RWPE1 (cell line): ENCODE results near the gene CAMKK1.
A peak's percentile ranks its signal among the peaks of the same experiment; 100 is the strongest.

Source experiments
- CTCF ChIA-PET: fragments of 350-600 bp; sonication (Branson Sonifier 250); formaldehyde crosslinking; extraction: SDS; loops from one replicate; lab custom pipeline; 2021; lab: Yijun Ruan, JAX
- POLR2A ChIA-PET: fragments of 400-600 bp; formaldehyde crosslinking; extraction: SDS; loops from one replicate; lab custom pipeline; 2020; ENCODE audit warnings: antibody characterized with exemption; ENCODE audit not compliant: low non-redundant PET; lab: Yijun Ruan, JAX
- DNase-seq: peaks from one replicate; pipeline ENCODE4 v3.0.0; 2012; ENCODE audit warnings: low spot score
- H3K27ac ChIP-seq: fragments of 450-650 bp; 2 replicates; pipeline ENCODE4 v1.5.1; 2017
- CTCF ChIP-seq: fragments of 450-650 bp; conservative IDR thresholded peaks from 2 replicates; pipeline ENCODE4 v1.5.1; 2017; ENCODE audit warnings: low read depth, mild to moderate bottlenecking

Gene CAMKK1

GRCh38 chr17:3893003-3893719 lies at the start of gene CAMKK1:
Gene CAMKK1, minus strand, starts transcription at chr17:3893053. Its CDS starts 7,366 bp downstream, at chr17:3885687.
- no peak for TF ChIP-seq CTCF
- POLR2A ChIA-PET: interaction anchor here (1.0 kb wide), 1 partner anchor 225 kb away, joined by 3 read pairs; no protein-coding TSS in a partner anchor
- CTCF ChIA-PET: interaction anchor here (0.6 kb wide), 1 partner anchor 201 kb away, joined by 4 read pairs; no protein-coding TSS in a partner anchor
- DNase-seq: peak; percentile 96
- H3K27ac ChIP-seq: peak within 1 kb of the TSS; percentile 96

DNA sequence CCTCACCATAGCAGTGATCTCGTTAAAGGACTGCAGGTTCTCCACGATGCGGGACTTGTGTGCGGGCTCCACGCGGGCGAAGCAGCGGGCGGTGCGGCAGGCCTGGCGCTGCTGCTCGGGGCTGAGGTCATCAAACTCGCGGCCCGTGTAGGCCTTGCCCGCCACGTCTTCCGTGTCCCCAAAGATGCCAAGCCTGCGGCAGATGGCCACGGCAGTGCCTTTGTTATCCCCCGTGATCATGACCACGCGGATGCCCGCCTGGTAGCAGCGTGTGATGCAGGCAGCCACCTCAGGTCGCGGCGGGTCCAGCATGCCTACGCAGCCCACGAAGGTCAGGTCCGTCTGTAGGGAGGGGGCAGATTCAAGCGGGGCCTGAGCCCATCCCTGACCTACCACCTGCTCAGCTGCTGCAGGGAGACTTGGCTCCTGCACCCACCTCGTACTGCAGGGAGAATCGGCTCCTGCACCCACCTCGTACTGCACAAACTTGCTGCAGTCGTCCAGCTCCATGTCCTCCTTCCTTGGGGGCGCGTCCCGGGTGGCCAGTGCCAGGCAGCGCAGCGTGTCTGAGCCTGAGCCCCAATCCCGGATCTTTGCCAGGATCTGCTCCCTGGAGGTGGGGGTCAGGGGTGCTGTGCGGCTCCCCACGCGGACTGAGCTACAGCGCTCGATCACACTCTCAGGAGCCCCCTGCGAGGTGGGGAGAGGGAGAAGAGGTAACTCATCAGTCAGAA lies 48.3 kb upstream of the CAMKK1 start:
- TF ChIP-seq CTCF: no peak
- ChIA-PET POLR2A (no interaction called here), CTCF (no interaction called here)
- H3K27ac ChIP-seq: no peak overlapping the region
- DNase-seq: no peak

DNA sequence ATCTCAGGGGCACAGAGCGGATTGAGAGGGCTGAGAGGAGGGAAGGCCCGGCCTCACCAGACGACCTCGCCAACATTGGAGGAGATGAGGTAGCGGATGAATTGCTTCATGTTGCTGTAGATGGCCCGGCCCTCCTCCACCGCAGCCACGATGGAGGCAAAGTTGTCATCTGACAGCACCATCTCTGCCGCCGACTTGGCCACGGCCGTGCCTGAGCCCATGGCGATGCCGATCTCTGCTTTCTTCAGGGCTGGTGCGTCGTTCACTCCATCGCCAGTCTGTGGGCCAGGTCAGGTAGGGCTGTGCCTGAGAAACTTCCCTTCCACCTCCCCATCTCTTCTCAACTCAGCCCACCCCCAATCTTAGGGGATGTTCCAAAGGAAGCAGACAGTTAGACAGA lies 44.5 kb upstream of the CAMKK1 start:
- ChIA-PET CTCF (no interaction called here), POLR2A (no interaction called here)
- H3K27ac ChIP-seq: no peak overlapping the region
- TF ChIP-seq CTCF: no peak
- no peak for DNase-seq

- no peak for TF ChIP-seq CTCF
- CTCF ChIA-PET: interaction anchor here (0.5 to 1.3 kb wide), 7 partner anchors 9 to 1652 kb away, joined by 3 to 13 read pairs (median 4); no protein-coding TSS in a partner anchor
- DNase-seq: no peak
- POLR2A ChIA-PET: no interaction called here
- H3K27ac ChIP-seq: no peak overlapping the region
These were observed 43.0 kb upstream of the CAMKK1 start for GRCh38 chr17:3935825-3936355.

DNA sequence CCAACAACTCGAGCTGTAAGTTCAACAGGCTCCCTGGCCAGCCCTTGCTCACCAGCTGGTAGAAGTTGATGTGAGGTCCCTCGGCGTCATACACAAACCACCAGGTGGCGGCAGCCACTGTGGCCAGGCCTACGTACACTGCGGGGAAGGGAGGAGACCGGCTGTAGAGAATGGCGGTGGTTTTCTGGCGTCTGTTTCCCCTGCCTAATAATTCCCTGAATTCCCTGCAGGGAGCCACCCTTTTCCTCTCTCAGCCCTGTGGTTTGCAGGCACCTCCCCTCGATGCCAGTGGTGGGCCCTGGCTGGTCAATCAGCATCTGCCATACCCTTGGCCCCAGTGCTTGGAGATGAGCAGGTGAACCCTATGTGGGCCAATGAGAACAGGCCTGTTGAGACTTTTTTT lies 42.3 kb upstream of the CAMKK1 start:
- CTCF ChIA-PET: interaction anchor here (0.6 to 1.3 kb wide), 4 partner anchors 21 to 155 kb away, joined by 3 to 13 read pairs (median 3); no protein-coding TSS in a partner anchor
- TF ChIP-seq CTCF: no peak; the same call in 1 of the 2 replicates
- peak; percentile 60 for DNase-seq
- no peak overlapping the region for H3K27ac ChIP-seq
- POLR2A ChIA-PET: no interaction called here

DNA sequence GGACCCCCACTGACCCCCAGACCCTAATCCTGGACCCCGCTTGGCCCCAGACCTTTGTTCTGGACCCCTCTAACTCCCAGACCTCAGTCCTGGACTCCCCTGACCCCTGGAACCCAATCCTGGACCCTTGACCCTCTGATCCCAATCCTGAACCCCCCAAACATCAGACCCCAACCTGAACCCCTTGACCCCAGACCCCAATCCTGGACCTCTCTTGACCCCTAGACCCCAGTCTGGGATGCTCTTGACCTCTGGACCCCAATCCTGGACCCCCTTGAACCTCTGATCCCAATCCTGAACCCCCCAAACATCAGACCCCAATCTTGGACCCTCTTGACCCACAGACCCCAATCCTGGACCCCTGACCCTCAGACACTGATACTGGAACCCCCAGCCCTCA lies 36.9 kb upstream of the CAMKK1 start:
- H3K27ac ChIP-seq: no peak overlapping the region
- CTCF ChIA-PET: interaction anchor here (0.6 kb wide), 1 partner anchor 127 kb away, joined by 4 read pairs; no protein-coding TSS in a partner anchor
- POLR2A ChIA-PET: interaction anchor here (0.7 kb wide), 1 partner anchor 49 kb away, joined by 7 read pairs; no protein-coding TSS in a partner anchor
- no peak for TF ChIP-seq CTCF
- no peak for DNase-seq
